GM21786 (cell line): ENCODE results near the gene SCGB2B2.
"Not testable (repeated sequence)": the region's sequence is repeated elsewhere in the genome, so short reads cannot be mapped to it uniquely, and the experiment has no call there.

Experiments used
- ATAC-seq: cut with Tn5 transposase; IDR thresholded peaks from one replicate; pipeline ENCODE4 v1.9.1; 2021; ENCODE audit not compliant: unreplicated experiment

Gene SCGB2B2

DNA sequence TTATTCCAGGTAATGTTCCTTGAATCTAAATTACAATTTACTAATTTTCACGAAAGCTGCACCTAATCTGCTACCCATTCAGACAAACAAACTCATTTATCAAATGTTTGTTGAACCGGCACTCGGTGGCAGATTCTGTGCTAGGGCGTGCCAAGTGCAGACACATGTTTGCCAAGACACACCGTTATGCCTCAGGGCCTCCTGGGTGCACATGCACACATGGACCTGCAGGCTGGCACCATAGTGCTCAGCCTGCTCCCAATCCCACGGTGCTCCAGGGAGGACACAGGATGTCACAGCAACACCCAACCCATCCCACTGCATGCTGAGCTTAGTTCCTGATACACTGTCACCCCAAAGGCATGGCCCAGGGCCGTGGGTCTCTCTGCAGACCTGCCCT lies 7.7 kb downstream of the SCGB2B2 start:
- no peak for ATAC-seq

DNA sequence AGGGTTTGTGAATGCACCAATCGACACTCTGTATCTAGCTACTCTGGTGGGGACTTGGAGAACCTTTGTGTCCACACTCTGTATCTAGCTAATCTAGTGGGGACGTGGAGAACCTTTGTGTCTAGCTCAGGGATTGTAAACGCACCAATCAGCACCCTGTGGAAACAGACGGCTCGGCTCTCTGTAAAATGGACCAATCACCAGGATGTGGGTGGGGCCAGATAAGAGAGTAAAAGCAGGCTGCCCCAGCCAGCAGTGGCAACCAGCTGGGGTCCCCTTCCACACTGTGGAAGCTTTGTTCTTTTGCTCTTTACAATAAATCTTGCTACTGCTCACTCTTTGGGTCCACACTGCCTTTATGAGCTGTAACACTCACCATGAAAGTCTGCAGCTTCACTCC lies 8.3 kb downstream of the SCGB2B2 start:
- ATAC-seq = not testable (repeated sequence)

DNA sequence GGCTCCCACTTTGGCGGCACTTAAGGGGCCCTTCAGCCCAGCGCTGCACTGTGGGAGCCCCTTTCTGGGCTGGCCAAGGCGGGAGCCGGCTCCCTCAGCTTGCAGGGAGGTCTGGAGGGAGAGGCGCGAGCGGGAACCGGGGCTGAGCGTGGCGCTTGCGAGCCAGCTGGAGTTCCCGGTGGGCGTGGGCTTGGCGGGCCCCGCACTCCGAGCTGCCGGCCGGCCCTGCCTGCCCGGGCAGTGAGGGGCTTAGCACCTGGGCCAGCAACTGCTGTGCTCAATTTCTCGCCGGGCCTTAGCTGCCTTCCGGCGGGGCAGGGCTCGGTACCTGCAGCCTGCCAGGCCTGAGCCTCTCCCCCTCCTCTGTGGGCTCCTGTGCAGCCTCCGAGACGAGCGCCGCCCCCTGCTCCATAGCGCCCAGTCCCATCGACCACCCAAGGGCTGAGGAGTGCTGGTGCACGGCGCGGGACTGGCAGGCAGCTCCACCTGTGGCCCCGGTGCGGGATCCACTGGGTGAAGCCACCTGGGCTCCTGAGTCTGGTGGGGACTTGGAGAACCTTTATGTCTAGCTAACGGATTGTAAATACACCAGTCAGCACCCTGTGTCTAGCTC lies 8.8 kb downstream of the SCGB2B2 start:
- ATAC-seq = not testable (repeated sequence)

- no peak for ATAC-seq
Observed at GRCh38 chr19:34667349-34668076, 9.4 kb downstream of the SCGB2B2 start.

DNA sequence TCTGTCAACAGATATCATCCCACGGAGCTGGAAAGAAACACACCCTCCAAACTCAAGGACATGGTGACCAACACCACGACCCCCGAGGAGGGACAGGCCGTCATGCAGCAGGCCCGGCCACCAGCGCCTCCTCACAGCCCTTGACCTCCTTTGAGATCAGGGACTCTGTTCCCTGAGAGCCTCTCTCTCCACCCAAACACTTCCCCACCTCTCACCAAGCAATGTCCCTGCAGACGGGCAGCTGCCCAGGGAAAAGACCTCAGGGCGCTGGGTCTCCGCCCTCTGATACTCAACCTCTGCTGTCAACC lies 10.0 kb downstream of the SCGB2B2 start:
- ATAC-seq = no peak

- no peak for ATAC-seq
Observed at GRCh38 chr19:34666200-34666957, 10.6 kb downstream of the SCGB2B2 start.

- not testable (repeated sequence) for ATAC-seq
Observed at GRCh38 chr19:34665275-34665674, 11.7 kb downstream of the SCGB2B2 start.

- ATAC-seq = no peak
Observed at GRCh38 chr19:34664870-34665269, 12.1 kb downstream of the SCGB2B2 start.

- no peak for ATAC-seq
Observed at GRCh38 chr19:34664168-34664567, 12.8 kb downstream of the SCGB2B2 start.

DNA sequence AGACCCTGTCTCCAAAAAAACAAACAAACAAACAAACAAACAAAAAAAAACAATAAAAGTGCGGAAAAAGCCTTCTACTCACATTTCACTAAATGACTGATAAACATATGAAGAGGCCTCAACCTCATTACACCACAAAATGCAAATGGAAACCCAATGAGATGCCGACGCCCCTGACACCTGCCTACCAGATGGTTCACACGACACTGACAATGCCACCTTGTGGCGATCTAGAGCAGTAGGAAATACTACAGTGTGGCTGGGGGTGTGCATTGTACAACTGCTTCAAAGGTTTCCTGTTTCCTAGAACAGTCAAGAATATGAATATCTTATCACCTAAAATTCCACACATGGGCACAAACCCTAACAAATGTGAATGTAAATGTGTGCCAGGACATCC lies 14.0 kb downstream of the SCGB2B2 start:
- ATAC-seq = no peak

DNA sequence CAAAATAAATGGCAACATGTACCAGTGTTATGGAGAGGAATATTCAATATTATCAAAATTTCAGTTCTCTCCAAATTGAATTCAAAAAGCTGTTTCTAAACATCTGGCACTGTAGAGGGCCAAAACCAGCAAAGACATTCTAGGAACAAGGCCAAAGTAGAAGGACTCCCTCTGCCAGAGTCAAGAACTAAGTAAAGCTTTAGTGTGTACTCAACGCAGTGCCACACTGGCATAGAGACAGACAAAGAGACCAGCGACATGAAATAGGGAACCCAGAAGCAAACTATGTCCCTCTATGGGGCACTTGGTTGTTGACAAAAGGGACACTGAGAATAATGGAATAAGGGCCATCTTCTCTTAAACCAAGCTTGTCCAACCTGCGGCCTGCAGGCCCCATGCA lies 15.6 kb downstream of the SCGB2B2 start:
- no peak for ATAC-seq

DNA sequence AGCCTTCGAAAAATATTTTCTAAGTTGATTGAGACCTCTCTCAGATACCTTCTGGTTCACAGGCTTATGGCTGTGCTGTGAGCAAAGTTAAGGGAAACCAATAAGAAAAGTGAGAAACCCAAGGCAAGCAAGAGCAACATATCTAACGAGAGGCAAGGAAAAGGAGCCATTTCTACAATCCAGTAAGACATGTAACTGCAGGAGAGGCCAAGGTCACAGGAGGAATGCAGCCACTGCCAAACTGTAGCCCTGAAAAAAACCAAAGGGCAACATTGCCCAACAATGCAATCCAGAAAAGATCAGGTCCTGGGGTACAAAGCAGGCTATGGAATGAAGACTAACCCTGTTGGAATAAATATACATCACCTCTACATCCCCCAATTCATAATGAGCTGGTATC lies 21.3 kb downstream of the SCGB2B2 start:
- ATAC-seq = no peak

GRCh38 chr19:34654796-34655195 lies 22.2 kb downstream of the SCGB2B2 start:
- no peak for ATAC-seq

- ATAC-seq = no peak
Observed at GRCh38 chr19:34651747-34652146, 25.2 kb downstream of the SCGB2B2 start.

DNA sequence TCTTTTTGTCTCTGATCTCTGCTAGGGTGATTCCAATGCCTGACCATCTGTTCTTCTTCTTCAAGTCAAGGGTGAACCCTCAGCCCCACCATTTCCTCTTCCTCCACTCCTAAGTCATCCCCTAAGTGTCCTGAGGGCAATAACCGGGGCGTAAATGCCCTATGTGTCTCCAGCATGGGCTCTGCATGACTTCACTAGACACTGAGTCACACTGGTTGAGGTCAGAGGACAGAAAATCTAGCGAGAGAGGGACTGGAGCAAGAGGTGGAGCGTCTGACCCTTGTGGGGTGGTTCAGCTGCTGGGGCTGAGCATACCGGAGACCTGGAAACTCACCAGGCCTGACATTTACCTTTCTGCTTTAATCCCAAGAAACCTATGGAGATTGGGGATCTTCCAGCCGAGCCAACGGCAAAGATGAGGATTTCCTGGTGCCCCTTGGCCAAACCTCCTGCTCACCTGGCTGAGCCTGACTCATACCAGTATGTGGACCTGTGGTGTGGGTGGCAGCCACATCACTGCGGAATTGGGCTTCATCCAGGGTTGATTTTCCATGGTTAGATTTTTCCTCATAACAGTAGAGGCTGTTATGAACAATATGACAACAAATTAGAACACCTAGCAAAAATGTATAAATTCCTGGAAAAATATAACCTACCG lies 26.9 kb downstream of the SCGB2B2 start:
- ATAC-seq = no peak

GRCh38 chr19:34645551-34645950 lies 31.4 kb downstream of the SCGB2B2 start:
- ATAC-seq = no peak

DNA sequence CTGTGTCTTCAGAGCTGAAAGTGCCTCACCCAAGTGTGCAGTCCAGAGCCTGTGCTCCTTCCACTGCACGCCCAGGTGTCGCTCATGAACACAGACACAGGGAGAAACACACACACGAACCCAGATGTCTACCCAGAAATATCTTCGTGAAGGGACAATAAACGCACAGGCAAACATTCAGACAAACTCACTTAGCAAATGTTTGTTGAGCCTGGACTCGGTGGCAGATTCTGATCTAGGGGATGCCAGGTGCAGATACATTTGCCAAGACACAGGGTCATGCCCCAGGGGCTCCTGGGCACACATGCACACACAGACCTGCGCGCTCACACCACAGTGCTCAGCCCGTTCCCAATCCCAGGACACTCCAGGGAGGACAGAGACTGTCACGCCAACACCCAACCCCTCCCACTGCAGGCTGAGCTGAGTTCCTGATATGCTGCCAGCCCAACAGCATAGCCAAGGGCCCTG lies 31.9 kb downstream of the SCGB2B2 start:
- no peak for ATAC-seq

DNA sequence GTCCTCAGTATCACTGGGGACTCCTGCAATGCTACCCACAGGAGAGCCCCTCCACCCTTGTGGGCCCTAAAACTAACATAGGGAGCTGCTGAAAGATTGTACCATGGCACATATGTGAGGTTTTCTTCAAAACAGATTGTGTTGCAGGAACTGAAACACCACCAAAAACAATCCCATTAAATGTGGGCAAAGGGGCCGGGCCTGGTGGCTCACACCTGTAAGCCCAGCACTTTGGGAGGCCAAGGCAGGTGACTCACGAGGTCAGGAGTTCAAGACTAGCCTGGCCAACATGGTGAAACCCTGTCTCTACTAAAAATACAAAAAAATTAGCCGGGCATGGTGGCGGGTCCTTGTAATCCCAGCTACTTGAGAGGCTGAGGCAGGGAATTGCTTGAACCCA lies 34.7 kb downstream of the SCGB2B2 start:
- no peak for ATAC-seq

DNA sequence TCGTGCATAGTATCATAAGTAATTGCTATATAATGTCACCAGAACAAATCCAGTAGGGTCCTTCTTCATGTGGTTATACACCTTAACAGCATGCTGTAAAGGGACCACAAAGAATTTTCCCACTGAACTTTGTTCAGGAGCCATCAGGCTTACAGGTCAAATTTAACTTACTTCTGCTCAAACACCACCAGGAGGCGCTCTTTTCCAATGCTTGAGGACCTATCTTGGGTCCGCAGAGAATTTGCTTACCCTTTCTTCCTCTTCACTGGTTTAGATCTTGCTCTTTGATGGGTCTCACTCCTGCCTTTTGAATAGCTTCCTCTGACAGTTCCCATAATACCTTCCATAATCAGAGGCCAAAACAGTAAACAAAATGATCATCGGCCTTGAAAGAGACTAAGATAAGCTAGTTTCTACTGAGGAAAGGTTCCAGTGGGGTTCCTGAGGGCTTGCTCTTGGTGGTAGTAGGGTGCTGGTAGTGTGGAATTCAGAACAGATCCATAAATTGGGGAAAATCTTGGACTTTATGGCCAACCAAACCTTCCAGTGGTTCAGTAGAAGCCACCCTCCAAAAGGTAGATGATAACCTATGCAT lies 37.4 kb downstream of the SCGB2B2 start:
- ATAC-seq = no peak

DNA sequence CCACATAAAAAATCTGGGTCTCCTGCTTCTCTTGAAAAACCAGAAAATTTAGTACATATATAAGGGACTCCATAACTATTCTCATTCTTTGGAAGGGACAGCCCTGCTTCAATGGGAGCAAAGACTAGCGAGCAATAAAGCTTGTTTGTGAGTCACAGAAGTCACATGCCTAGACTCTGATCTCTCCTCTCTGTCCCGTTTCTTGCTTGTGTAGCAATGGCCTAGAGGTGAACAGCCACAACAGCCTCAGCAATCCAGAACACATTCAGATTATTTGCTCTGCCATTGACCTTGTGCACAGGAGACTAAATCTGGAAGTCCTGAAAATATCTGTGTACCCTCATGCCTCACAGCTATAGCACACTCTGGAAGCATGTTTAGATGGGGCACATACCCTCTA lies 43.2 kb downstream of the SCGB2B2 start:
- ATAC-seq = no peak
